Upper lobe of left lung (tissue), 6 donors: Measurements from ENCODE around the gene PRKACB. TPM values are rescaled to one million over a fixed set of nuclear protein-coding genes. Genes with fewer than 3 reads are reported as not detected.
A peak's percentile ranks its signal among the peaks of the same experiment; 100 is the strongest.

Source experiments
- ATAC-seq, 2 donors: fragments of 200-7000 bp; cut with Tn5 transposase; one replicate each; pipeline ENCODE4 v1.9.1; 2022; ENCODE audit warnings: mild to moderate bottlenecking in 2 of 2, moderate library complexity in 2 of 2; ENCODE audit not compliant: low FRiP score in 2 of 2
- DNase-seq, 2 donors: peaks; one replicate each; pipeline ENCODE4 v3.0.0-alpha.2; 2019 to 2020
- H3K27ac ChIP-seq, 4 donors: fragments of 200-600 bp; sonication (generic); one replicate each; pipeline ENCODE4 v1.5.1; 2016 to 2019
- H3K27me3 ChIP-seq, 4 donors: fragments of 200-600 bp; sonication (generic); one replicate each; pipeline ENCODE4 v1.5.1; 2017 to 2019
- H3K36me3 ChIP-seq, 4 donors: fragments of 200-600 bp; sonication (generic); one replicate each; pipeline ENCODE4 v1.5.1; 2016 to 2019
- H3K4me1 ChIP-seq, 4 donors: fragments of 200-600 bp; sonication (generic); one replicate each; pipeline ENCODE4 v1.5.1; 2018 to 2019
- H3K4me3 ChIP-seq, 4 donors: fragments of 200-600 bp; sonication (generic); one replicate each; pipeline ENCODE4 v1.5.1; 2017 to 2019; ENCODE audit warnings: mild to moderate bottlenecking in 2 of 4, moderate library complexity in 1 of 4
- H3K9me3 ChIP-seq, 4 donors: fragments of 200-600 bp; sonication (generic); one replicate each; pipeline ENCODE4 v1.5.1; 2018 to 2019
- CTCF ChIP-seq, 6 experiments: fragments of 450-650 bp in 4 of 6; fragments of 200-600 bp in 2 of 6; sonication (generic) in 2 of 6; IDR thresholded peaks; one replicate each; pipeline ENCODE4 v1.5.1; 2016 to 2019; ENCODE audit warnings: antibody characterized with exemption in 6 of 6
- EP300 ChIP-seq, 4 donors: sonication (generic); formaldehyde crosslinking; IDR thresholded peaks; one replicate each; pipeline ENCODE4 v1.5.1; 2017; ENCODE audit warnings: antibody characterized with exemption in 4 of 4, control low read depth in 2 of 4
- POLR2A ChIP-seq, 4 donors: fragments of 450-650 bp; IDR thresholded peaks; one replicate each; pipeline ENCODE4 v1.5.1; 2016 to 2017; ENCODE audit warnings: antibody characterized with exemption in 4 of 4, mild to moderate bottlenecking in 2 of 4
- POLR2AphosphoS5 ChIP-seq, 2 donors: sonication (generic); formaldehyde crosslinking; IDR thresholded peaks; one replicate each; pipeline ENCODE4 v1.5.1; 2017; ENCODE audit warnings: antibody characterized with exemption in 2 of 2
- WGBS, 2 donors: methylation state at CpG; one replicate each; pipeline ENCODE4 v1.1.5; 2017 to 2018; 5-methylcytosine and 5-hydroxymethylcytosine counted together
- total RNA-seq, 6 donors: library from RNA; depleted of rRNA in 4 of 6; stranded (reverse); fragments of >200 nt in 4 of 6; gene quantifications; one replicate each; pipeline versions ENCODE4 v1.1.0 to v1.2.1, GENCODE V29; 2016 to 2021
- donor health status: DM: no; HTN: no; CAD: no; lungs with moderate emphysema.
- donor health status: DM: no; HTN: yes; CAD: no; lungs with severe emphysema.

The PRKACB gene
- total RNA-seq, 6 donors from 2014 or later: 7.9 to 27.8 (median 18.3) TPM

GRCh38 chr1:84135341-84135740, 8.7 kb upstream of the PRKACB start:
- H3K27me3 ChIP-seq: no peaks in the 10 kb centered on the region
- no peak for TF ChIP-seq POLR2A (IDR thresholded peaks at IDR 0.05)
- no peak for TF ChIP-seq CTCF (IDR thresholded peaks at IDR 0.05)
- no peak for TF ChIP-seq POLR2AphosphoS5 (IDR thresholded peaks at IDR 0.05)
- no peak for TF ChIP-seq EP300 (IDR thresholded peaks at IDR 0.05)
- ATAC-seq (no peak), DNase-seq (no peak)
- H3K36me3 ChIP-seq: no peaks in the 10 kb centered on the region
- H3K4me3 ChIP-seq: no peak overlapping the region
- no peak overlapping the region for H3K27ac ChIP-seq
- no peaks in the 10 kb centered on the region for H3K4me1 ChIP-seq
- H3K9me3 ChIP-seq: peaks cover 0 to 7% (median 2%) of the 10 kb centered on the region in 4 donors

GRCh38 chr1:84141182-84142003, 2.7 kb upstream of the PRKACB start:
- Histone ChIP-seq H3K9me3 (peaks cover 0 to 7% (median 2%) of the 10 kb centered on the region in 4 donors), H3K4me3 (no peak overlapping the region), H3K27ac (no peak overlapping the region), H3K36me3 (no peaks in the 10 kb centered on the region), H3K27me3 (no peaks in the 10 kb centered on the region), H3K4me1 (peaks cover 0 to 7% (median 0%) of the 10 kb centered on the region in 4 donors)
- DNase-seq (no peak), ATAC-seq (peak in 1 of 2 donors; percentile 53)
- 58 to 68% methylated on average over 9 of the region's 9 CpGs for WGBS, 2 donors
- TF ChIP-seq CTCF (IDR thresholded peaks at IDR 0.05) (peak in 5 of 6 experiments; percentile 25 to 48 (median 35)), EP300 (IDR thresholded peaks at IDR 0.05) (no peak), POLR2AphosphoS5 (IDR thresholded peaks at IDR 0.05) (no peak), POLR2A (IDR thresholded peaks at IDR 0.05) (no peak)

- TF ChIP-seq POLR2A (IDR thresholded peaks at IDR 0.05) (no peak), EP300 (IDR thresholded peaks at IDR 0.05) (no peak), CTCF (IDR thresholded peaks at IDR 0.05) (no peak), POLR2AphosphoS5 (IDR thresholded peaks at IDR 0.05) (no peak)
- Histone ChIP-seq H3K27ac (peak overlapping the region; percentile 38 to 68 (median 58)), H3K9me3 (no peaks in the 10 kb centered on the region), H3K4me1 (peaks cover 0 to 7% (median 0%) of the 10 kb centered on the region in 4 donors), H3K36me3 (no peaks in the 10 kb centered on the region), H3K27me3 (no peaks in the 10 kb centered on the region), H3K4me3 (peak overlapping the region in 2 of 4 donors; percentile 22 to 28)
- ATAC-seq (no peak), DNase-seq (no peak)
- WGBS, 2 donors: 47 to 58% methylated on average over 2 of the region's 2 CpGs
Measured at GRCh38 chr1:84145068-84145467, 997 bp downstream of the PRKACB start.

GRCh38 chr1:84146411-84147032, 2.5 kb downstream of the PRKACB start:
- H3K4me1 ChIP-seq: peaks cover 0 to 7% (median 0%) of the 10 kb centered on the region in 4 donors
- H3K36me3 ChIP-seq: no peaks in the 10 kb centered on the region
- no peak overlapping the region for H3K27ac ChIP-seq
- ATAC-seq (no peak), DNase-seq (no peak)
- 57 to 68% methylated on average over 4 of the region's 4 CpGs for WGBS, 2 donors
- TF ChIP-seq POLR2AphosphoS5 (IDR thresholded peaks at IDR 0.05) (no peak), EP300 (IDR thresholded peaks at IDR 0.05) (no peak), POLR2A (IDR thresholded peaks at IDR 0.05) (no peak), CTCF (IDR thresholded peaks at IDR 0.05) (no peak)
- H3K4me3 ChIP-seq: peak overlapping the region in 1 of 4 donors; percentile 28
- no peaks in the 10 kb centered on the region for H3K9me3 ChIP-seq
- H3K27me3 ChIP-seq: no peaks in the 10 kb centered on the region
